GM10248 (cell line): ENCODE data around the gene ENGASE.

Experiments used
- CTCF ChIA-PET: fragments of 300-600 bp; sonication (Branson Sonifier 250); formaldehyde crosslinking; extraction: SDS; loops from one replicate; lab custom pipeline; 2021; ENCODE audit warnings: antibody characterized with exemption; lab: Yijun Ruan, JAX
- POLR2A ChIA-PET: fragments of 350-650 bp; sonication (Branson Sonifier 250); formaldehyde crosslinking; extraction: SDS; loops from one replicate; lab custom pipeline; 2020; ENCODE audit warnings: antibody characterized with exemption; lab: Yijun Ruan, JAX
- DNase-seq: peaks from one replicate; pipeline ENCODE4 v3.0.0; 2012; ENCODE audit errors: extremely low spot score
- TF ChIP-seq, protein P1 (sequence below): IDR thresholded peaks from 2 replicates; pipeline ENCODE4 v1.5.1; 2012; ENCODE audit warnings: mild to moderate bottlenecking, low read depth; ENCODE audit errors: extremely low read depth, missing control alignments, control extremely low read depth

ENGASE gene

DNA sequence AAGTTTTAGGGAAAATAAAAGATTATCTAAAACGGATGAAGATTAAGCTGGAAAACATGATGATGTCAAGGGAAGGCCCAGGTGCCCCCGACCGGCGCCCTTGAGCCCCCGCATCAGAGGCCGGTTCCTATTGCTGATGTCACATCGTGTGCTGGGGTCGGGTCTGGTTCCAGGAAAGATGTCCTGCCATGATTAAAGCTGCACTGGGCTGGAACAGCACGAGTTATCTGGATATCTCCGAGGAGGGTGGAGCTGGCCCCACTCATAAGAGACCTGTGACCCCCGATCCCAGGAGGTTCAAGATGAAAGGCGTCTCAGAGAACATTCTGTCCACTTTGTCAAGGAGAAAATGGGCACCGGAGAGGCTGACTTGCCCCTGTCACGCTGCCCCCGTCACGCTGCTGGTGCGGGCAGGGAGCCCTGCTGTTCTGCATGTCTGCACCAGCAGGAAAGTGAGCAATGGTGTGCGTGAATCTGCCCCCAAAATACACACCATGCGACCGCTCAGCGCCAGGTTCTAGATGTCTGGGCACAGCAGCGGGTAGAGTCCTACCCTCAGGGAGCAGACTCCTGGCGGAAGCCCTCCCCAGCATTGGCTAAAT, 53.0 kb downstream of the ENGASE start:
- TF ChIP-seq, protein P1, sequence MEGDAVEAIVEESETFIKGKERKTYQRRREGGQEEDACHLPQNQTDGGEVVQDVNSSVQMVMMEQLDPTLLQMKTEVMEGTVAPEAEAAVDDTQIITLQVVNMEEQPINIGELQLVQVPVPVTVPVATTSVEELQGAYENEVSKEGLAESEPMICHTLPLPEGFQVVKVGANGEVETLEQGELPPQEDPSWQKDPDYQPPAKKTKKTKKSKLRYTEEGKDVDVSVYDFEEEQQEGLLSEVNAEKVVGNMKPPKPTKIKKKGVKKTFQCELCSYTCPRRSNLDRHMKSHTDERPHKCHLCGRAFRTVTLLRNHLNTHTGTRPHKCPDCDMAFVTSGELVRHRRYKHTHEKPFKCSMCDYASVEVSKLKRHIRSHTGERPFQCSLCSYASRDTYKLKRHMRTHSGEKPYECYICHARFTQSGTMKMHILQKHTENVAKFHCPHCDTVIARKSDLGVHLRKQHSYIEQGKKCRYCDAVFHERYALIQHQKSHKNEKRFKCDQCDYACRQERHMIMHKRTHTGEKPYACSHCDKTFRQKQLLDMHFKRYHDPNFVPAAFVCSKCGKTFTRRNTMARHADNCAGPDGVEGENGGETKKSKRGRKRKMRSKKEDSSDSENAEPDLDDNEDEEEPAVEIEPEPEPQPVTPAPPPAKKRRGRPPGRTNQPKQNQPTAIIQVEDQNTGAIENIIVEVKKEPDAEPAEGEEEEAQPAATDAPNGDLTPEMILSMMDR, result no peak
- ChIA-PET CTCF (interaction anchor here (1.2 kb wide), 1 partner anchor 19 kb away, joined by 3 read pairs; no protein-coding TSS in a partner anchor), POLR2A (no interaction called here)
- DNase-seq, result no peak

DNA sequence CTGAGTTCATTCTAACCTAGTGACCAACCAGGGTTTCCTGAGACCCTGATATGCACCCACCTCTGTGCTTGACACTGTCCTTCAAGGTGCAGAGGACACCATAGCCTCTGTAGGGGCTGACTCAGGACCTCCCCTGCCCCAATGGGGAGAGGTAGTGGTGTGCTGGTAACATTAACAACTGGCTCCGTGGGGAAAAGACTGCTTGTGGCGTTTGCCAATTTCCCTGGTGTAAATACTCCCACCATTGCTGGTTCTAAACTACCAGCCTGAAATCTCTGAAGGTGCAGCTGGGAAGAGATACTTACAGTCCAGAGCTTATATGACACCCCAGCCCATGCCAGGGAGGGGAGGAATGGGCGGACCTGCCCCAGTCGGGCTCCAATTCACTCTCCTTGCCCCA, 54.9 kb downstream of the ENGASE start:
- TF ChIP-seq, protein P1, result no peak
- ChIA-PET POLR2A (no interaction called here), CTCF (no interaction called here)
- DNase-seq, result no peak

DNA sequence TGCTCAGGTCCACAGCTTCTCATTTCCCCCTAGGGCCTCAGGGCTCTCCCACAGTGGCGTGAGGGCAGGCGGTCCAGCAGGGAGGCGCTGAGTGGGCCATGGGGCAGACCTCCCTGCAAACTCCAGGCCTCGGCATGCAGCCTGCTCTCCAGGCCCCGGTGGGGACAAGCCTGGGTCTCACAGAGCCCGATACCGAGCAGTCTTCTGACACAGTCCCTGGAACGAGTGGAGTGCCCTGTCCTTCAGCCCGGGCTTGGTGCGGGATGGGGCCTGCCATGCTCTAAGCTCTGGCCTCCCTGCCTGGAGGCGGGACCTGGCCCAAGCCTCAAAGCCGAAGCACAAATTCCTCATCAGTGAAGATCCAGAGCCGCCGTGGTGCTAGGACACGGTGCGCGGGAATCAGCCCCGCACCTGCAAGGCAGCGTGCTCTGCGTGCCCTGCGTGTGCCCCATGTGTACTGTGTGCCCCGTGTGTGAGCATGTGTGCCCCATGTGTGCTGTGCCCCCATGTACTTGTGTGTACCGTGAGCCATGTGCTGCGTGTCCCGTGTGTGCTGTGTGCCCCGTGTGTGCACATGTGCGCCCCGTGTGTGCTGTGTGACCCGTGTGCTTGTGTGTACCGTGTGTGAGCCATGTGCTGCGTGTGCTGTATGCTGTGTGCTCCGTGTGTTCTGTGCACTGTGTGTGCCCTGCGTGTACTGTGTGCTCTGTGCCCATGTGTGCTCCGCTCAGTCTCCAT, 56.1 kb downstream of the ENGASE start:
- CTCF ChIA-PET, result no interaction called here
- TF ChIP-seq, protein P1, result no peak
- no peak for DNase-seq

DNA sequence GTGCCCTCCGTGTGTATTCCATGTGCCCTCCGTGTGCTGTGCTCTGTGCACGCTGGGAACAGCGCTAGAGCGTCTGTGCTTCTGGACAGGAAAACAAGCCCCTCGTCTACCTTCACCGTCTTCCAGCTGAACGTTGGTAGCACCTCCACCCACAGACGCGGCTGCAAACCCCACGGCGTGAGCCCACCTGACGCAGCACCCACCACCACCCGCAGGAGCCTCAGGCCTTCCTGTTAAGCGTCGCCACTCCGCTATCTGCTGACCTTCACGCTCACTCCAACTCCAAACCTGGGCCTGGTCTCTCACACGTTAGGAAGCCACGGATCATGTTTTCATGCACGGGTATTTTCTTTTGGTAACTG, 56.6 kb downstream of the ENGASE start:
- TF ChIP-seq, protein P1, result no peak
- no peak for DNase-seq
- POLR2A ChIA-PET, result no interaction called here
- CTCF ChIA-PET, result no interaction called here

More for the DNA sequence above, 56.1 kb downstream of the ENGASE start:
- POLR2A ChIA-PET, result no interaction called here

DNA sequence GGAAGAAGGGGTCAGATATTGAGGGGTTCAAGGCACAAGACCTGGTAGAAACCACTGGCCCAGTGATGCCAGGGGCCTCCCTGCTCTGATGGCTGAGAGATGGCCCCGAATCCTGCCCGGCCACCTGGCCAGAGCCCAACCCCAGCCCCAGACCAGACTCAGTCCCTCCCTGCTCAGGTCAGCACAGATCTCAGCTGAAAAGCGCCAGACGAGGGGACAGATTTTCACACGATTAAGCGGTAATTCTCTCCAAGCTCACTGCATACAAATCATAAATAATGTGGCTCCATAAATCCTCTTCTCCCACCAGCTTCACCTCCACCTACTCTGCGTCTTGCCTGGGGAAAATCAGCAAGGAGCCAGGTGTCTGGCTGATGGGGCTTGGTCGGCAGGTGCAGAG, 57.1 kb downstream of the ENGASE start:
- ChIA-PET CTCF (no interaction called here), POLR2A (no interaction called here)
- no peak for DNase-seq
- TF ChIP-seq, protein P1, result no peak

DNA sequence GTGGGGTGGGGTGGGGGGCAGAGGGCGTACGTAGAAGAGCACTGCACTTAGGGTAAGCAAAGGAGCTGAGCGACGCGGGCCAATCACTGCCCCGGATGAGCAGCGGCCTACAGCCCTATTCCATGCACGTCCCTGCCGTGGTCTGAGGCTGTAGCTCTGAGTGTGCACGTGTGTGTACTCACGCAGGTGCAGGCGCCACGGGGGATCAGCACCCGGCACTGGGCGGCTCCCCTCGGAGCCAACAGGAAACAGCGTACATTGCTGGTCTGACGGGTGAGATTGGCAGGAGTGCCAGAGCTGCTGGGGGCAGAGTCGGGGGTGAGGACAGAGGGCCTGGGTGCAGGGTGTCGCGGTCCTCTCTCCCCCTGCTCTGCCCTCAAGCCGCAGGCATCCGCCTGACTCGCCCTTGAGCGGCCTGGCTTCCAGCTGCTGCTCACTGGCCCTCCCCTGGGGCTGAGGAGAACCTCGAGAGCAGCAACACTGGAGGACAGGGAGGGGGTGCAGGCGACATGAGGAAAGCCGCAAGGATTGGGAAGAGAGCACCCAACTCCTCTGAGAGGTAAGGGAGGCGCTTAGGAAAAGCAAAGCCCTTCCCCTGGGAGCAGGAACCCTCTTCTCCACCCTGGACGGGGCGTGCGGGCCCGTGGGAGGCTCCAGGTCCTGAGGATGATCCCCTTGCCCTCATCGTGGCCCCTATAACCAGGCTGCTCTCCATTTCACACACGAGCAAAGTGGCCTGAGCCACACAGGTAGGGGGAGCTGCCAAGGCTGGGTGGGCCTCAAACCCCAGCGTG, 57.8 kb downstream of the ENGASE start:
- POLR2A ChIA-PET, result no interaction called here
- CTCF ChIA-PET, result no interaction called here
- no peak for DNase-seq
- TF ChIP-seq, protein P1, result no peak
